ENCODE measurements around the gene MAP4K5.
A peak's percentile ranks its signal among the peaks of the same experiment; 100 is the strongest.

Gene MAP4K5

GRCh38 chr14:50400461-50400860 is 131.9 kb downstream of the MAP4K5 start:
- FAIRE-seq (no peak), DNase-seq (ENCODE audit: low spot score) (no peak)

GRCh38 chr14:50399251-50400032 is 132.9 kb downstream of the MAP4K5 start:
- FAIRE-seq (peak; percentile 67), DNase-seq (ENCODE audit: low spot score) (peak; percentile 54)

GRCh38 chr14:50398189-50398580 is 134.2 kb downstream of the MAP4K5 start:
- no peak for FAIRE-seq
- DNase-seq (ENCODE audit: low spot score), result no peak

GRCh38 chr14:50397390-50398188 is 134.8 kb downstream of the MAP4K5 start:
- DNase-seq (ENCODE audit: low spot score) (peak; percentile 42), FAIRE-seq (no peak)

- peak; percentile 33 for DNase-seq (ENCODE audit: low spot score)
- FAIRE-seq, result no peak
Observed at GRCh38 chr14:50396631-50397389, 135.6 kb downstream of the MAP4K5 start, which contains the start of gene CDKL1. CDKL1 (minus strand) TSS chr14:50396881; CDS start chr14:50395868, 1,013 bp downstream.

- DNase-seq (ENCODE audit: low spot score) (no peak), FAIRE-seq (no peak)
Observed at GRCh38 chr14:50395448-50395847, 136.9 kb downstream of the MAP4K5 start.

- DNase-seq (ENCODE audit: low spot score), result no peak
- FAIRE-seq, result no peak
Observed at GRCh38 chr14:50394713-50395112, 137.7 kb downstream of the MAP4K5 start.

GRCh38 chr14:50389668-50390441 is 142.5 kb downstream of the MAP4K5 start:
- peak; percentile 18 for DNase-seq (ENCODE audit: low spot score)
- FAIRE-seq, result no peak

GRCh38 chr14:50388256-50388931 is 144.0 kb downstream of the MAP4K5 start:
- no peak for FAIRE-seq
- DNase-seq (ENCODE audit: low spot score), result no peak

GRCh38 chr14:50387548-50387947 is 144.8 kb downstream of the MAP4K5 start:
- no peak for FAIRE-seq
- no peak for DNase-seq (ENCODE audit: low spot score)

GRCh38 chr14:50383618-50384225 is 148.6 kb downstream of the MAP4K5 start:
- DNase-seq (ENCODE audit: low spot score) (no peak), FAIRE-seq (no peak)

GRCh38 chr14:50381823-50382287 is 150.5 kb downstream of the MAP4K5 start:
- FAIRE-seq (no peak), DNase-seq (ENCODE audit: low spot score) (no peak)

- FAIRE-seq, result no peak
- DNase-seq (ENCODE audit: low spot score), result no peak
Observed at GRCh38 chr14:50381008-50381407, 151.4 kb downstream of the MAP4K5 start.

GRCh38 chr14:50380455-50380854 is 151.9 kb downstream of the MAP4K5 start:
- DNase-seq (ENCODE audit: low spot score) (no peak), FAIRE-seq (no peak)

GRCh38 chr14:50379563-50379962 is 152.8 kb downstream of the MAP4K5 start:
- FAIRE-seq (no peak), DNase-seq (ENCODE audit: low spot score) (no peak)

- FAIRE-seq, result no peak
- no peak for DNase-seq (ENCODE audit: low spot score)
Observed at GRCh38 chr14:50377550-50378085, 154.8 kb downstream of the MAP4K5 start.

GRCh38 chr14:50375760-50376159 is 156.6 kb downstream of the MAP4K5 start:
- DNase-seq (ENCODE audit: low spot score), result no peak
- no peak for FAIRE-seq

GRCh38 chr14:50373959-50374358 is 158.4 kb downstream of the MAP4K5 start:
- FAIRE-seq, result no peak

GRCh38 chr14:50371546-50371945 is 160.8 kb downstream of the MAP4K5 start:
- FAIRE-seq (no peak), DNase-seq (ENCODE audit: low spot score) (no peak)

More at GRCh38 chr14:50373959-50374358, 158.4 kb downstream of the MAP4K5 start:
- DNase-seq (ENCODE audit: low spot score), result no peak

Measured in RCC 7860 (cell line).